Measurements from ENCODE around the gene TMEM121B. TPM values are rescaled to one million over a fixed set of nuclear protein-coding genes. Genes with fewer than 3 reads are reported as not detected.

The TMEM121B gene
- total and polyA plus RNA-seq, 2 experiments from 2014 or later = 2.0 to 7.2 TPM

DNA sequence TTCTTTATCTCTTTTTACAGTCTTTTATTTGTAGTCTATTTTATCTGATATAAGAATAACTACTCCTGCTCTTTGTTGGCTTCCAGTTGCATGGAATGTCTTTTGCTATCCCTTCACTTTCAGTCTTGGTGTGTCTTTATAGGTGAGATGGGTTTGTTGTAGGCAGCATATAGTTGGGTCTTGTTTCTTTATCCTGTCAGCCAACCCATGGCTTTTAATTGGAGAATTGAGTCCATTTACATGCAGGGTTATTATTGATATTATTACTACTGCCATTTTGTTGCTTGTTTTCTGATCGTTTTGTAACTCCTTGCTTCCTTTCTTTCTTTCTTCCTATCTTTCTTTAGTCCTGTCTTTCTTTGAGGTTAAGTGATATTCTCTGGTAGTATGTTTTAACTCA lies 48.3 kb downstream of the TMEM121B start (continued):
- TF ChIP-seq, protein P1, sequence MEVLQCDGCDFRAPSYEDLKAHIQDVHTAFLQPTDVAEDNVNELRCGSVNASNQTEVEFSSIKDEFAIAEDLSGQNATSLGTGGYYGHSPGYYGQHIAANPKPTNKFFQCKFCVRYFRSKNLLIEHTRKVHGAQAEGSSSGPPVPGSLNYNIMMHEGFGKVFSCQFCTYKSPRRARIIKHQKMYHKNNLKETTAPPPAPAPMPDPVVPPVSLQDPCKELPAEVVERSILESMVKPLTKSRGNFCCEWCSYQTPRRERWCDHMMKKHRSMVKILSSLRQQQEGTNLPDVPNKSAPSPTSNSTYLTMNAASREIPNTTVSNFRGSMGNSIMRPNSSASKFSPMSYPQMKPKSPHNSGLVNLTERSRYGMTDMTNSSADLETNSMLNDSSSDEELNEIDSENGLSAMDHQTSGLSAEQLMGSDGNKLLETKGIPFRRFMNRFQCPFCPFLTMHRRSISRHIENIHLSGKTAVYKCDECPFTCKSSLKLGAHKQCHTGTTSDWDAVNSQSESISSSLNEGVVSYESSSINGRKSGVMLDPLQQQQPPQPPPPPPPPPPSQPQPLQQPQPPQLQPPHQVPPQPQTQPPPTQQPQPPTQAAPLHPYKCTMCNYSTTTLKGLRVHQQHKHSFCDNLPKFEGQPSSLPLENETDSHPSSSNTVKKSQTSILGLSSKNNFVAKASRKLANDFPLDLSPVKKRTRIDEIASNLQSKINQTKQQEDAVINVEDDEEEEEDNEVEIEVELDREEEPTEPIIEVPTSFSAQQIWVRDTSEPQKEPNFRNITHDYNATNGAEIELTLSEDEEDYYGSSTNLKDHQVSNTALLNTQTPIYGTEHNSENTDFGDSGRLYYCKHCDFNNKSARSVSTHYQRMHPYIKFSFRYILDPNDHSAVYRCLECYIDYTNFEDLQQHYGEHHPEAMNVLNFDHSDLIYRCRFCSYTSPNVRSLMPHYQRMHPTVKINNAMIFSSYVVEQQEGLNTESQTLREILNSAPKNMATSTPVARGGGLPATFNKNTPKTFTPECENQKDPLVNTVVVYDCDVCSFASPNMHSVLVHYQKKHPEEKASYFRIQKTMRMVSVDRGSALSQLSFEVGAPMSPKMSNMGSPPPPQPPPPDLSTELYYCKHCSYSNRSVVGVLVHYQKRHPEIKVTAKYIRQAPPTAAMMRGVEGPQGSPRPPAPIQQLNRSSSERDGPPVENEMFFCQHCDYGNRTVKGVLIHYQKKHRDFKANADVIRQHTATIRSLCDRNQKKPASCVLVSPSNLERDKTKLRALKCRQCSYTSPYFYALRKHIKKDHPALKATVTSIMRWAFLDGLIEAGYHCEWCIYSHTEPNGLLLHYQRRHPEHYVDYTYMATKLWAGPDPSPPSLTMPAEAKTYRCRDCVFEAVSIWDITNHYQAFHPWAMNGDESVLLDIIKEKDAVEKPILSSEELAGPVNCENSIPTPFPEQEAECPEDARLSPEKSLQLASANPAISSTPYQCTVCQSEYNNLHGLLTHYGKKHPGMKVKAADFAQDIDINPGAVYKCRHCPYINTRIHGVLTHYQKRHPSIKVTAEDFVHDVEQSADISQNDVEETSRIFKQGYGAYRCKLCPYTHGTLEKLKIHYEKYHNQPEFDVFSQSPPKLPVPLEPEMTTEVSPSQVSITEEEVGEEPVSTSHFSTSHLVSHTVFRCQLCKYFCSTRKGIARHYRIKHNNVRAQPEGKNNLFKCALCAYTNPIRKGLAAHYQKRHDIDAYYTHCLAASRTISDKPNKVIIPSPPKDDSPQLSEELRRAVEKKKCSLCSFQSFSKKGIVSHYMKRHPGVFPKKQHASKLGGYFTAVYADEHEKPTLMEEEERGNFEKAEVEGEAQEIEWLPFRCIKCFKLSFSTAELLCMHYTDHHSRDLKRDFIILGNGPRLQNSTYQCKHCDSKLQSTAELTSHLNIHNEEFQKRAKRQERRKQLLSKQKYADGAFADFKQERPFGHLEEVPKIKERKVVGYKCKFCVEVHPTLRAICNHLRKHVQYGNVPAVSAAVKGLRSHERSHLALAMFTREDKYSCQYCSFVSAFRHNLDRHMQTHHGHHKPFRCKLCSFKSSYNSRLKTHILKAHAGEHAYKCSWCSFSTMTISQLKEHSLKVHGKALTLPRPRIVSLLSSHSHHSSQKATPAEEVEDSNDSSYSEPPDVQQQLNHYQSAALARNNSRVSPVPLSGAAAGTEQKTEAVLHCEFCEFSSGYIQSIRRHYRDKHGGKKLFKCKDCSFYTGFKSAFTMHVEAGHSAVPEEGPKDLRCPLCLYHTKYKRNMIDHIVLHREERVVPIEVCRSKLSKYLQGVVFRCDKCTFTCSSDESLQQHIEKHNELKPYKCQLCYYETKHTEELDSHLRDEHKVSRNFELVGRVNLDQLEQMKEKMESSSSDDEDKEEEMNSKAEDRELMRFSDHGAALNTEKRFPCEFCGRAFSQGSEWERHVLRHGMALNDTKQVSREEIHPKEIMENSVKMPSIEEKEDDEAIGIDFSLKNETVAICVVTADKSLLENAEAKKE (CRISPR knock-in tag; IDR thresholded peaks at IDR 0.05) = no peak
- TF ChIP-seq EZH2phosphoT487 (IDR thresholded peaks at IDR 0.05; ENCODE audit: unreplicated experiment) = no peak

Other genes with a start within 250 kb of the TMEM121B start
- 1.5 and 2.7 TPM in 2 replicates for gene GAB4, start 113.1 kb downstream of the TMEM121B start, total RNA-seq (2014; rRNA removed; shearing (Covaris generic))
- gene GAB4, start 113.1 kb downstream of the TMEM121B start, polyA plus RNA-seq (2016; fragmentation: Nextera tagmentation; extraction: Ambion mirVana) = 0.37 and 1.7 TPM in 2 replicates
- gene IL17RA, start 36.4 kb downstream of the TMEM121B start, total RNA-seq (2014; rRNA removed; shearing (Covaris generic)) = 9.6 and 11.9 TPM in 2 replicates
- 3.2 TPM in 2 replicates for gene IL17RA, start 36.4 kb downstream of the TMEM121B start, polyA plus RNA-seq (2016; fragmentation: Nextera tagmentation; extraction: Ambion mirVana)
- 102 and 116 TPM in 2 replicates for gene HDHD5, start 37.9 kb upstream of the TMEM121B start, total RNA-seq (2014; rRNA removed; shearing (Covaris generic))
- 54.9 and 70.0 TPM in 2 replicates for gene HDHD5, start 37.9 kb upstream of the TMEM121B start, polyA plus RNA-seq (2016; fragmentation: Nextera tagmentation; extraction: Ambion mirVana)
- 29.3 and 42.6 TPM in 2 replicates for gene ADA2, start 98.1 kb upstream of the TMEM121B start, total RNA-seq (2014; rRNA removed; shearing (Covaris generic))
- 10.7 and 11.2 TPM in 2 replicates for gene ADA2, start 98.1 kb upstream of the TMEM121B start, polyA plus RNA-seq (2016; fragmentation: Nextera tagmentation; extraction: Ambion mirVana)
- gene CECR2, start 248.1 kb upstream of the TMEM121B start, total RNA-seq (2014; rRNA removed; shearing (Covaris generic)) = 106 and 110 TPM in 2 replicates
- 18.4 and 24.2 TPM in 2 replicates for gene CECR2, start 248.1 kb upstream of the TMEM121B start, polyA plus RNA-seq (2016; fragmentation: Nextera tagmentation; extraction: Ambion mirVana)

Measured in GM23338 (cell line).